Prostate gland (tissue), 2 donors: Measurements from ENCODE around the gene HERC3. TPM values are rescaled to one million over a fixed set of nuclear protein-coding genes. Genes with fewer than 3 reads are reported as not detected.
A peak's percentile ranks its signal among the peaks of the same experiment; 100 is the strongest.

Experiments used
- DNase-seq: peaks from one replicate; pipeline ENCODE4 v3.0.0-alpha.2; 2019; ENCODE audit warnings: low spot score
- H3K27ac ChIP-seq, 2 donors: fragments of 200-600 bp; sonication (generic); 2 replicates each; pipeline ENCODE4 v1.5.1; 2017 to 2019
- H3K27me3 ChIP-seq: fragments of 200-600 bp; sonication (generic); replicated peaks from 2 replicates; pipeline ENCODE4 v1.5.1; 2019; ENCODE audit not compliant: insufficient read depth
- H3K36me3 ChIP-seq, 2 donors: fragments of 200-600 bp; sonication (generic); 1 replicate in 1 of 2; 2 replicates in 1 of 2; pipeline versions ENCODE4 v1.5.1 to v1.8.1; 2017 to 2019
- H3K4me1 ChIP-seq: fragments of 200-600 bp; sonication (generic); replicated peaks from 2 replicates; pipeline ENCODE4 v1.5.1; 2019
- H3K4me3 ChIP-seq, 2 donors: fragments of 200-600 bp; sonication (generic); 2 replicates each; pipeline ENCODE4 v1.5.1; 2017 to 2019
- H3K9me3 ChIP-seq: fragments of 200-600 bp; sonication (generic); 2 replicates; pipeline ENCODE4 v1.5.1; 2017
- CTCF ChIP-seq, 4 experiments: fragments of 200-600 bp in 2 of 4; fragments of 450-650 bp in 2 of 4; sonication (generic) in 2 of 4; IDR thresholded peaks; 1 replicate in 3 of 4; 2 replicates in 1 of 4; pipeline ENCODE4 v1.5.1; 2016 to 2019; ENCODE audit warnings: antibody characterized with exemption in 4 of 4, mild to moderate bottlenecking in 2 of 4, moderate library complexity in 2 of 4
- POLR2A ChIP-seq: fragments of 450-650 bp; IDR thresholded peaks from one replicate; pipeline ENCODE4 v1.6.1; 2016; ENCODE audit warnings: antibody characterized with exemption, mild to moderate bottlenecking
- POLR2AphosphoS5 ChIP-seq: sonication (generic); formaldehyde crosslinking; IDR thresholded peaks from one replicate; pipeline ENCODE4 v1.6.1; 2017; ENCODE audit warnings: antibody characterized with exemption
- WGBS: methylation state at CpG from one replicate; pipeline ENCODE4 v1.1.5; 2018; 5-methylcytosine and 5-hydroxymethylcytosine counted together
- intact Hi-C: fragments of 100-400 bp; cut with DNase I; formaldehyde crosslinking; loops from one replicate; pipeline ENCODE4 v1.14.2; 2022
- total RNA-seq, 2 donors: library from RNA; depleted of rRNA; stranded (reverse); fragments of >200 nt; gene quantifications; one replicate each; pipeline ENCODE4 v1.1.0, GENCODE V29; 2016

The HERC3 gene
- total RNA-seq = 10 to 100 TPM; 36.5 to 42.2 TPM

GRCh38 chr4:88591787-88592599, at the start of gene HERC3:
HERC3 (plus strand) TSS chr4:88592480; CDS start chr4:88605824, 13,344 bp downstream.
- Histone ChIP-seq H3K27ac (peak within 1 kb of the TSS; percentile 95 to 96), H3K4me1 (peaks cover 5% of the 10 kb centered on the region), H3K27me3 (no peaks in the 10 kb centered on the region), H3K9me3 (no peaks in the 10 kb centered on the region), H3K36me3 (no peaks in the 10 kb centered on the region), H3K4me3 (peak within 1 kb of the TSS; percentile 87 to 99)
- intact Hi-C loops = loop anchor here (5.0 to 10.0 kb wide), 2 partner anchors 70 to 297 kb away; partner anchors contain the start of gene PYURF
- peak; percentile 91 for DNase-seq
- peak in 2 of 4 experiments; percentile 26 to 52 for TF ChIP-seq CTCF (IDR thresholded peaks at IDR 0.05)
- peak; percentile 85 for TF ChIP-seq POLR2AphosphoS5
- TF ChIP-seq POLR2A = peak; percentile 78
- under 1% methylated on average over 73 of the region's 73 CpGs for WGBS

GRCh38 chr4:88549815-88550214, 42.5 kb upstream of the HERC3 start:
- Histone ChIP-seq H3K36me3 (no peaks in the 10 kb centered on the region), H3K9me3 (no peaks in the 10 kb centered on the region), H3K4me1 (no peaks in the 10 kb centered on the region), H3K4me3 (no peak overlapping the region), H3K27ac (no peak overlapping the region), H3K27me3 (no peaks in the 10 kb centered on the region)
- TF ChIP-seq CTCF (IDR thresholded peaks at IDR 0.05) (no peak), POLR2AphosphoS5 (no peak)
- intact Hi-C loops = no loop called here
- no peak for DNase-seq
- WGBS = 88% methylated on average over 7 of the region's 7 CpGs

- intact Hi-C loops = no loop called here
- TF ChIP-seq POLR2AphosphoS5 (no peak), CTCF (IDR thresholded peaks at IDR 0.05) (no peak), POLR2A (no peak)
- Histone ChIP-seq H3K27me3 (no peaks in the 10 kb centered on the region), H3K9me3 (no peaks in the 10 kb centered on the region), H3K4me3 (no peak overlapping the region), H3K27ac (no peak overlapping the region), H3K36me3 (no peaks in the 10 kb centered on the region), H3K4me1 (no peaks in the 10 kb centered on the region)
- no peak for DNase-seq
- 93% methylated on average over 1 of the region's 1 CpG for WGBS
These were observed 24.7 kb upstream of the HERC3 start for GRCh38 chr4:88567591-88567990.

GRCh38 chr4:88570001-88570400, 22.3 kb upstream of the HERC3 start:
- Histone ChIP-seq H3K36me3 (no peaks in the 10 kb centered on the region), H3K9me3 (no peaks in the 10 kb centered on the region), H3K4me3 (no peak overlapping the region), H3K27ac (no peak overlapping the region), H3K4me1 (no peaks in the 10 kb centered on the region), H3K27me3 (no peaks in the 10 kb centered on the region)
- no peak for DNase-seq
- TF ChIP-seq POLR2A = no peak
- TF ChIP-seq POLR2AphosphoS5 = no peak
- TF ChIP-seq CTCF (IDR thresholded peaks at IDR 0.05) = no peak
- intact Hi-C loops = no loop called here
